WTC11 (cell line): Measurements from ENCODE around the gene CDC16. TPM values are rescaled to one million over a fixed set of nuclear protein-coding genes. Genes with fewer than 3 reads are reported as not detected.
A peak's percentile ranks its signal among the peaks of the same experiment; 100 is the strongest.

Experiments used
- ATAC-seq: fragments of 200-7000 bp; cut with Tn5 transposase; 2 replicates; pipeline ENCODE4 v1.10.0; 2021; ENCODE audit warnings: mild to moderate bottlenecking, moderate library complexity
- CTCF ChIA-PET: fragments of 300-600 bp; sonication (Branson Sonifier 250); formaldehyde crosslinking; loops from one replicate; lab custom pipeline; 2021; ENCODE audit warnings: antibody characterized with exemption; lab: Charles Lee
- POLR2A ChIA-PET: fragments of 350-600 bp; sonication (Branson Sonifier 250); formaldehyde crosslinking; loops from one replicate; lab custom pipeline; 2021; ENCODE audit warnings: antibody characterized with exemption; lab: Charles Lee
- DNase-seq: peaks from one replicate; pipeline ENCODE4 v3.0.0; 2021; ENCODE audit warnings: low spot score
- H3K27ac Mint-ChIP-seq: 2 replicates; pipeline ENCODE4 v1.8.0; 2021; ENCODE audit warnings: mixed read lengths
- H3K27me3 Mint-ChIP-seq: 2 replicates; pipeline ENCODE4 v1.8.0; 2021; ENCODE audit warnings: low read depth, mild to moderate bottlenecking, moderate library complexity, mixed read lengths
- H3K36me3 Mint-ChIP-seq: 2 replicates; pipeline ENCODE4 v1.8.0; 2021; ENCODE audit warnings: mixed read lengths
- H3K4me1 Mint-ChIP-seq: 2 replicates; pipeline ENCODE4 v1.8.0; 2022; ENCODE audit warnings: mixed read lengths
- H3K4me3 Mint-ChIP-seq: 2 replicates; pipeline ENCODE4 v1.8.0; 2021; ENCODE audit warnings: mild to moderate bottlenecking, moderate library complexity, mixed read lengths
- H3K9me3 Mint-ChIP-seq: 2 replicates; pipeline ENCODE4 v1.8.0; 2021; ENCODE audit warnings: mixed read lengths
- AFF4 ChIP-seq: sonication (generic); formaldehyde crosslinking; IDR thresholded peaks from 2 replicates; pipeline ENCODE4 v1.8.1; 2023; ENCODE audit warnings: mild to moderate bottlenecking, missing genetic modification reagents, borderline replicate concordance
- ATF6 ChIP-seq: sonication (generic); formaldehyde crosslinking; IDR thresholded peaks from 2 replicates; pipeline ENCODE4 v1.8.1; 2023; ENCODE audit warnings: mild to moderate bottlenecking, missing genetic modification reagents
- E2F1 ChIP-seq: sonication (generic); formaldehyde crosslinking; IDR thresholded peaks from 2 replicates; pipeline ENCODE4 v1.8.0; 2022; ENCODE audit warnings: mild to moderate bottlenecking, missing genetic modification reagents
- ETV6 ChIP-seq: sonication (generic); formaldehyde crosslinking; IDR thresholded peaks from 2 replicates; pipeline ENCODE4 v1.8.1; 2022; ENCODE audit warnings: mild to moderate bottlenecking, missing genetic modification reagents
- FOXJ3 ChIP-seq: sonication (generic); formaldehyde crosslinking; IDR thresholded peaks from 2 replicates; pipeline ENCODE4 v1.9.0; 2021; ENCODE audit warnings: missing genetic modification reagents, mild to moderate bottlenecking, borderline replicate concordance
- GRHL2 ChIP-seq: fragments of 250-450 bp; sonication (Bioruptor Pico); IDR thresholded peaks from 2 replicates; pipeline ENCODE4 v1.8.0; 2022; ENCODE audit warnings: mild to moderate bottlenecking, moderate library complexity; ENCODE audit not compliant: insufficient replicate concordance, severe bottlenecking
- IRF1 ChIP-seq: sonication (generic); formaldehyde crosslinking; IDR thresholded peaks from 2 replicates; pipeline ENCODE4 v1.8.0; 2023; ENCODE audit warnings: missing genetic modification reagents
- NFATC4 ChIP-seq: fragments of 250-450 bp; sonication (Bioruptor Pico); IDR thresholded peaks from 2 replicates; pipeline ENCODE4 v1.9.0; 2021; ENCODE audit warnings: mild to moderate bottlenecking
- NR1H2 ChIP-seq: sonication (generic); formaldehyde crosslinking; IDR thresholded peaks from 2 replicates; pipeline ENCODE4 v1.9.0; 2021; ENCODE audit warnings: mild to moderate bottlenecking, moderate library complexity, missing genetic modification reagents
- OVOL2 ChIP-seq: fragments of 250-450 bp; sonication (Bioruptor Pico); IDR thresholded peaks from 2 replicates; pipeline ENCODE4 v1.9.0; 2021; ENCODE audit warnings: mild to moderate bottlenecking, borderline replicate concordance
- RORB ChIP-seq: fragments of 250-450 bp; sonication (Bioruptor Pico); IDR thresholded peaks from 2 replicates; pipeline ENCODE4 v1.9.0; 2021; ENCODE audit warnings: mild to moderate bottlenecking
- SP1 ChIP-seq: sonication (generic); formaldehyde crosslinking; conservative IDR thresholded peaks from 2 replicates; pipeline ENCODE4 v1.8.1; 2022; ENCODE audit warnings: missing genetic modification reagents
- TEAD4 ChIP-seq: sonication (generic); formaldehyde crosslinking; IDR thresholded peaks from 2 replicates; pipeline ENCODE4 v1.8.0; 2022; ENCODE audit warnings: mild to moderate bottlenecking, missing genetic modification reagents
- USF1 ChIP-seq: sonication (generic); formaldehyde crosslinking; IDR thresholded peaks from 2 replicates; pipeline ENCODE4 v1.8.0; 2022; ENCODE audit warnings: mild to moderate bottlenecking, missing genetic modification reagents
- ZBTB21 ChIP-seq: sonication (generic); formaldehyde crosslinking; IDR thresholded peaks from 2 replicates; pipeline ENCODE4 v1.8.1; 2023; ENCODE audit warnings: mild to moderate bottlenecking, missing genetic modification reagents, borderline replicate concordance
- ZBTB43 ChIP-seq: sonication (generic); formaldehyde crosslinking; IDR thresholded peaks from 2 replicates; pipeline ENCODE4 v1.8.1; 2023; ENCODE audit warnings: mild to moderate bottlenecking, missing genetic modification reagents
- ZNF121 ChIP-seq: sonication (generic); formaldehyde crosslinking; IDR thresholded peaks from 2 replicates; pipeline ENCODE4 v1.8.0; 2023; ENCODE audit warnings: missing genetic modification reagents
- ZNF138 ChIP-seq: sonication (generic); formaldehyde crosslinking; conservative IDR thresholded peaks from 2 replicates; pipeline ENCODE4 v1.8.1; 2022; ENCODE audit warnings: mild to moderate bottlenecking, moderate library complexity, missing genetic modification reagents
- ZNF263 ChIP-seq: sonication (generic); formaldehyde crosslinking; IDR thresholded peaks from 2 replicates; pipeline ENCODE4 v1.8.1; 2022; ENCODE audit warnings: low read depth, mild to moderate bottlenecking, moderate library complexity, missing genetic modification reagents
- ZNF317 ChIP-seq: sonication (generic); formaldehyde crosslinking; IDR thresholded peaks from 2 replicates; pipeline ENCODE4 v1.8.1; 2023; ENCODE audit warnings: low read depth, mild to moderate bottlenecking, moderate library complexity, missing genetic modification reagents, borderline replicate concordance
- ZNF425 ChIP-seq: fragments of 250-450 bp; sonication (Bioruptor Pico); conservative IDR thresholded peaks from 2 replicates; pipeline ENCODE4 v1.9.0; 2021; ENCODE audit warnings: mild to moderate bottlenecking
- ZNF671 ChIP-seq: fragments of 250-450 bp; sonication (Bioruptor Pico); IDR thresholded peaks from 2 replicates; pipeline ENCODE4 v1.8.0; 2021; ENCODE audit warnings: mild to moderate bottlenecking
- total RNA-seq: library from RNA; stranded (reverse); gene quantifications from 3 replicates; pipeline ENCODE4 v1.2.3, GENCODE V29; 2021

CDC16 gene
- total RNA-seq, 1 experiment from 2014 or later: 73.5 TPM

- Mint-ChIP-seq H3K27ac (peak overlapping the region; percentile 82), H3K36me3 (peaks cover 70% of the 10 kb centered on the region), H3K9me3 (no peaks in the 10 kb centered on the region), H3K4me3 (no peak overlapping the region), H3K27me3 (no peaks in the 10 kb centered on the region), H3K4me1 (peaks cover 42% of the 10 kb centered on the region)
- ATAC-seq (no peak), DNase-seq (no peak)
- ChIA-PET CTCF (interaction anchor here (0.6 kb wide), 1 partner anchor 13 kb away, joined by 3 read pairs; no protein-coding TSS in a partner anchor), POLR2A (interaction anchor here (0.6 kb wide), 1 partner anchor 1014 kb away, joined by 8 read pairs; no protein-coding TSS in a partner anchor)
- TF ChIP-seq ATF6 (CRISPR knock-in tag) (no peak), USF1 (no peak), FOXJ3 (CRISPR knock-in tag) (no peak), ZNF138 (CRISPR knock-in tag) (no peak), ZNF317 (CRISPR knock-in tag) (no peak), RORB (CRISPR knock-in tag) (no peak), SP1 (CRISPR knock-in tag) (no peak), E2F1 (no peak), AFF4 (CRISPR knock-in tag) (no peak), ZNF425 (CRISPR knock-in tag) (no peak), ZNF121 (no peak)
Measured at GRCh38 chr13:114258589-114258988, 23.9 kb downstream of the CDC16 start.

GRCh38 chr13:114259374-114259773 lies 24.7 kb downstream of the CDC16 start:
- H3K36me3 Mint-ChIP-seq: peaks cover 69% of the 10 kb centered on the region
- no peak for ATAC-seq
- ChIA-PET POLR2A (no interaction called here), CTCF (no interaction called here)
- H3K27me3 Mint-ChIP-seq: no peaks in the 10 kb centered on the region
- peaks cover 42% of the 10 kb centered on the region for H3K4me1 Mint-ChIP-seq
- H3K27ac Mint-ChIP-seq: peak overlapping the region; percentile 69; the same call in 1 of the 2 replicates
- no peak overlapping the region for H3K4me3 Mint-ChIP-seq
- no peaks in the 10 kb centered on the region for H3K9me3 Mint-ChIP-seq
- no peak for DNase-seq
- no peak for TF ChIP-seq ETV6 (CRISPR knock-in tag)
- no peak for TF ChIP-seq ZBTB21
- TF ChIP-seq OVOL2 (CRISPR knock-in tag): no peak
- no peak for TF ChIP-seq NFATC4 (CRISPR knock-in tag)
- TF ChIP-seq NR1H2 (CRISPR knock-in tag): no peak
- no peak for TF ChIP-seq ATF6 (CRISPR knock-in tag)
- no peak for TF ChIP-seq IRF1 (CRISPR knock-in tag)
- no peak for TF ChIP-seq TEAD4 (CRISPR knock-in tag)
- no peak for TF ChIP-seq ZNF263 (CRISPR knock-in tag)
- TF ChIP-seq ZBTB43 (CRISPR knock-in tag): no peak
- no peak for TF ChIP-seq GRHL2 (CRISPR knock-in tag)
- TF ChIP-seq ZNF671: no peak
